ENCODE data around the gene ANKRD60.

ANKRD60 gene

GRCh38 chr20:58229198-58229798 lies 845 bp upstream of the ANKRD60 start:
- no peak overlapping the region for H2AFZ ChIP-seq (ENCODE audit: low read depth)
- no peaks in the 10 kb centered on the region for H3K36me3 ChIP-seq (ENCODE audit: insufficient read depth)
- peaks cover 11% of the 10 kb centered on the region for H3K27me3 ChIP-seq (ENCODE audit: insufficient read depth, low read depth)
- H3K4me1 ChIP-seq (ENCODE audit: low read depth, poor library complexity, severe bottlenecking), result no peaks in the 10 kb centered on the region
- H3K4me3 ChIP-seq (IDR thresholded peaks at IDR 0.05; ENCODE audit: insufficient read depth, low read depth, low read length), result no peak overlapping the region
- H3K27ac ChIP-seq, result no peak overlapping the region
- no peaks in the 10 kb centered on the region for H3K79me2 ChIP-seq (ENCODE audit: insufficient read depth, low read depth)
- no peak for TF ChIP-seq CTCF (conservative IDR thresholded peaks at IDR 0.05; ENCODE audit: low read depth, low read length)
- H4K20me1 ChIP-seq (ENCODE audit: insufficient read depth), result no peaks in the 10 kb centered on the region
- H3K9ac ChIP-seq, result no peak overlapping the region
- H3K4me2 ChIP-seq, result no peak overlapping the region

- H4K20me1 ChIP-seq (ENCODE audit: insufficient read depth), result no peaks in the 10 kb centered on the region
- no peak overlapping the region for H3K4me3 ChIP-seq (IDR thresholded peaks at IDR 0.05; ENCODE audit: insufficient read depth, low read depth, low read length)
- no peak overlapping the region for H3K4me2 ChIP-seq
- no peaks in the 10 kb centered on the region for H3K36me3 ChIP-seq (ENCODE audit: insufficient read depth)
- no peak overlapping the region for H2AFZ ChIP-seq (ENCODE audit: low read depth)
- no peak overlapping the region for H3K9ac ChIP-seq
- no peak overlapping the region for H3K27ac ChIP-seq
- H3K4me1 ChIP-seq (ENCODE audit: low read depth, poor library complexity, severe bottlenecking), result no peaks in the 10 kb centered on the region
- peaks cover 18% of the 10 kb centered on the region for H3K27me3 ChIP-seq (ENCODE audit: insufficient read depth, low read depth)
- H3K79me2 ChIP-seq (ENCODE audit: insufficient read depth, low read depth), result no peaks in the 10 kb centered on the region
- TF ChIP-seq CTCF (conservative IDR thresholded peaks at IDR 0.05; ENCODE audit: low read depth, low read length), result no peak
These were observed 360 bp downstream of the ANKRD60 start for GRCh38 chr20:58228103-58228483.

GRCh38 chr20:58227391-58228102 lies 906 bp downstream of the ANKRD60 start:
- Histone ChIP-seq H3K36me3 (ENCODE audit: insufficient read depth) (no peaks in the 10 kb centered on the region), H3K27ac (no peak overlapping the region), H3K27me3 (ENCODE audit: insufficient read depth, low read depth) (peaks cover 21% of the 10 kb centered on the region), H2AFZ (ENCODE audit: low read depth) (no peak overlapping the region), H3K79me2 (ENCODE audit: insufficient read depth, low read depth) (no peaks in the 10 kb centered on the region), H4K20me1 (ENCODE audit: insufficient read depth) (no peaks in the 10 kb centered on the region), H3K9ac (no peak overlapping the region), H3K4me3 (IDR thresholded peaks at IDR 0.05; ENCODE audit: insufficient read depth, low read depth, low read length) (no peak overlapping the region), H3K4me1 (ENCODE audit: low read depth, poor library complexity, severe bottlenecking) (no peaks in the 10 kb centered on the region), H3K4me2 (no peak overlapping the region)
- TF ChIP-seq CTCF (conservative IDR thresholded peaks at IDR 0.05; ENCODE audit: low read depth, low read length), result no peak

GRCh38 chr20:58225452-58226200 lies 2.8 kb downstream of the ANKRD60 start:
- H3K4me2 ChIP-seq, result no peak overlapping the region
- H3K4me3 ChIP-seq (IDR thresholded peaks at IDR 0.05; ENCODE audit: insufficient read depth, low read depth, low read length), result no peak overlapping the region
- H3K27ac ChIP-seq, result no peak overlapping the region
- H3K79me2 ChIP-seq (ENCODE audit: insufficient read depth, low read depth), result no peaks in the 10 kb centered on the region
- no peaks in the 10 kb centered on the region for H3K4me1 ChIP-seq (ENCODE audit: low read depth, poor library complexity, severe bottlenecking)
- no peaks in the 10 kb centered on the region for H3K36me3 ChIP-seq (ENCODE audit: insufficient read depth)
- no peaks in the 10 kb centered on the region for H4K20me1 ChIP-seq (ENCODE audit: insufficient read depth)
- H3K9ac ChIP-seq, result no peak overlapping the region
- no peak for TF ChIP-seq CTCF (conservative IDR thresholded peaks at IDR 0.05; ENCODE audit: low read depth, low read length)
- peaks cover 40% of the 10 kb centered on the region for H3K27me3 ChIP-seq (ENCODE audit: insufficient read depth, low read depth)
- no peak overlapping the region for H2AFZ ChIP-seq (ENCODE audit: low read depth)
